ENCODE data around the gene REV3L.

GRCh38 chr6:111449129-111449528, 33.9 kb downstream of the REV3L start:
- TF ChIP-seq CTCF (IDR thresholded peaks at IDR 0.05) (no peak), POLR2A (IDR thresholded peaks at IDR 0.05) (no peak)

All from adrenal gland (tissue), 5 donors.